ENCODE results near the gene METTL18. TPM values are rescaled to one million over a fixed set of nuclear protein-coding genes. Genes with fewer than 3 reads are reported as not detected.

The METTL18 gene
- total RNA-seq (2022; extraction: Qiagen RNA extraction; ENCODE audit: low read depth): 3.4 to 8.7 TPM (median 5.3 TPM) in 5 replicates

DNA sequence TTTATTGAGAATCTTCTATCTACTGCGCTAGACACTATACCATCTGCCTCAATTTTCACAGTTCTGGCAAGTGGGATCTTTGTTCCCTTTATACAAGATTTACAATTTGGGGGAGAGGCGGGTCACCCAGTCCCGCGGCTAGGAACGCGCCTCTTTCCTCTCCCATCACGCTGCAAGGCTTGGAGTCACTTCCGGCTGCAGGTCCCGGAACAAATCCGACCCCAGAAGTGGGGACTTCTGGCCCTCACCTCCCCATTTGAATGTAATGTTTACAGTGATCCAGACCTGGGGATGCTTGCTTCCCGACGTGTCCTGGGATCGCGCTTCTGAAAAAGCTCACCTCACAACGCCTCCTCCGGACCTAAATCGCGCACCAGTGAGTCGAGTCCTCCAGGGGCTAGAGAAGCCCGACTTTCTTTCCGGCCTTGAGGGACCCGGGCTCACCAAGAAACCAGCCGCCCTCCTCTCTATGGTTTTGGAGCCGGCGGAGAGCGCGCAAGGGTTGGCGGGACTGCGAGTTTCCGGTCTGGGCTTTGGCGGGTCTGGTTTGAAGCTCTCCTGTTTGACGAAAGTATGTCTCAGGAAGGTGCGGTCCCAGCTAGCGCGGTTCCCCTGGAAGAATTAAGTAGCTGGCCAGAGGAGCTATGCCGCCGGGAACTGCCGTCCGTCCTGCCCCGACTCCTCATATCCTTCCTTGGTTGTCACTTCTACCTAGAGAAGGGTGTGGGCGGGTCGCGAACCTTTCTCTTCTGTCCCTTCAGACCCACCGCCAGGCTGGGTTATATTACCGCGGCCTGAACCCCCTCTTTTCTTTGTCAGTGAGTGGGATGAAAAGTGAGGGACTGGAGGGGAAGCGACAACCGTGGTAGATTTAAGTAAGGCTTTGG, at the start of gene METTL18:
METTL18 (minus strand) TSS at position 378 of the 887 bp plus-strand sequence. CDS start 1,212 bp downstream, outside the sequence.

Other genes with a start within 250 kb of the METTL18 start
- gene F5, start 208.4 kb downstream of the METTL18 start, total RNA-seq (2022; extraction: Qiagen RNA extraction; ENCODE audit: low read depth): 0.05 to 0.23 TPM (median 0.09 TPM) in 5 replicates
- not detected in 5 replicates for gene SELP, start 164.8 kb downstream of the METTL18 start, total RNA-seq (2022; extraction: Qiagen RNA extraction; ENCODE audit: low read depth)
- 0.19 to 0.45 TPM (median 0.22 TPM) in 4 of 5 replicates, not detected in the other for gene SELL, start 83.3 kb downstream of the METTL18 start, total RNA-seq (2022; extraction: Qiagen RNA extraction; ENCODE audit: low read depth)
- not detected in 5 replicates for gene SELE, start 60.8 kb downstream of the METTL18 start, total RNA-seq (2022; extraction: Qiagen RNA extraction; ENCODE audit: low read depth)
- 2.3 to 3.5 TPM (median 2.8 TPM) in 5 replicates for gene SCYL3, start 99.0 kb upstream of the METTL18 start, total RNA-seq (2022; extraction: Qiagen RNA extraction; ENCODE audit: low read depth)